ENCODE results near the gene COG5.

Gene COG5

DNA sequence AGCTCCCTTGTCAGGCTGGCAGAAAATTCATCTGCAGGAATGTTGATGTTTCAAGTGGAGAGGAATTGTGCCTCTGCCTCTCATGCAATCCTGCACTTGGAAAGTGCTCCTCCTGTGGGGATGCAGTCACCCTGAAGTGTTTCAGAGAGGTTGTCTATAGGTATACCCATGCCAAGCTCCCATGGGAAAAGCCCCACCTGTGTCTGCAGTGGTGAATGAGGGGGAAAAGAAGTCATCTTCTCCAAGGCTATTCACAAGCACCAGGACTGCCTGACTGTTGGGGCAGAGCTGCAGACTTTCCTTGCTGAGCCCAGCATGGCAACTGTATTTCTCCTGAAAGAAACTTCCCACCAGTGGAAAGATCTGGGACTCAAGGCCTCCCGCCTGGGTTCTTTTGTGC is 58.4 kb downstream of the COG5 start:
- DNase-seq: no peak

DNA sequence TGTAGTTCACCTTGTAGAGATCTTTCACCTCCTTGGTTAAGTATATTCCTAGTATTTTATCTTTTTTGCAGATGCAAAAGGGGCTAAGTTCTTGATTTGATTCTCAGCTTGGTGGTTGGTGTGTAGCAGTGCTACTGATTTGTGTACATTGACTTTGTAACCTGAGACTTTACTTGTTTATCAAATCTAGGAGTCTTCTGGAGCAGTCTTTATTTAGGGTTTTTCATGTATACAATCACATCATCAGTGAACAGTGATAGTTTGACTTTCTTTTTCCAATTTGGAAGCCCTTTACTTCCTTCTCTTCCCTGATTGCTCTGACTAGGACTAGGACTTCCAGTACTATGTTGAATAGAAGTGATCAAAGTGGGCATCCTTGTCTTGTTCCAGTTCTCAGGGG is 60.0 kb downstream of the COG5 start:
- DNase-seq: no peak

- no peak for DNase-seq
These were observed 60.9 kb downstream of the COG5 start for GRCh38 chr7:107502797-107503196.

DNA sequence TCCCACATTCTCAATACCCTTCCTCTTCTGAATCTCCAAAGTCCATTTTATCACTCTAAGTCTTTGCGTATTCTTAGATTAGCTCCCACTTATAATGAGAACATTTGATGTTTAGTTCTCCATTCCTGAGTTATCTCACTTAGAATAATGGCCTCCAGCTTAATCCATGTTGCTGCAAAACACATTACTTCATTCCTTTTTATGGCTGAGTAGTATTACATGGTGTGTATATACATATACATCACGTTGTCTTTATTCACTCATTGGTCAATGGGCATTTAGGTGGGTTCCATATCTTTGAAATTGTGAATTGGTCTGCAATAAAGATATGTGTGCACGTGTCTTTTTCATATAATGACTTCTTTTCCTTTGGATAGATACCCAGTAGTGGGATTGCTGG is 61.6 kb downstream of the COG5 start:
- DNase-seq: no peak

- DNase-seq: no peak
These were observed 62.1 kb downstream of the COG5 start for GRCh38 chr7:107501593-107501992.

GRCh38 chr7:107499731-107500130 is 64.0 kb downstream of the COG5 start:
- DNase-seq: no peak

DNA sequence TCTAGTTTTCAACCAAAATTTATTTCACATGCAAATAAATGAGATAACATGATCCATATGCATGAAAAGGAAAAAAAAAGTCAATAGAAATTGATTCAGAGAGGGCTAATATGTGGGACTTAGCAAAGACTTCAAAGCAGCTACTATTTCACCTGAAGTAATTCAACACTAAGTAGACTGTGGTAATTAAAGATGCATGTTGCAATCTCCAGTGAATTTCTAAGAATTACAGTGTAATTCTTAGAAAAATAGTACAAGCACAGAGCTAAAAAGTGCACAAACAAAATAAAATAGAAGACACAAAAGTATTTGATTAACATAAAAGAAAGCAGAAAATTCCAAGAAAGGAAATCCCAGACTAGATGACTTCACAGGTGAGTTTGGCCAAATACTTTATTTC is 68.2 kb downstream of the COG5 start:
- no peak for DNase-seq

- DNase-seq: no peak
These were observed 68.8 kb downstream of the COG5 start for GRCh38 chr7:107494884-107495283.

GRCh38 chr7:107494315-107494751 is 69.4 kb downstream of the COG5 start:
- no peak for DNase-seq

- DNase-seq: no peak
These were observed 70.8 kb downstream of the COG5 start for GRCh38 chr7:107492875-107493274.

DNA sequence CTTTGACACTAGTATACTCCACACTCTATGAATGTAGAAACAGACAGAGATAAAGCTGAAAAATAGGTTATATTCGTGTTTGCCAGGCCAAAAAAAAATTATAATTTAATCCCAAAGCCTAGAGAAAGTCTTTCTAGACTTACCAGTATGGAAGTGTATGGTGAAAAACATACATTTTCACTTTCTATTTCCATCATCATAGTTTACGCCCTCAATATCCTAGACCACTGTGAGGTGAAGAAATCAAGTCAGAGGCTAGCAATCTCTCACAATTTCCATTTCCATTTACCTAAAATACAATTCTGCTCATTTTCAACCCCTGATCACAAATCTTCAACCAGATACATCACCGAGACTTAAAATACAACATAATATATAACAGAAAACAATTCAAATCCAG is 77.7 kb downstream of the COG5 start:
- DNase-seq: no peak

GRCh38 chr7:107482571-107482970 is 81.1 kb downstream of the COG5 start:
- DNase-seq: no peak

DNA sequence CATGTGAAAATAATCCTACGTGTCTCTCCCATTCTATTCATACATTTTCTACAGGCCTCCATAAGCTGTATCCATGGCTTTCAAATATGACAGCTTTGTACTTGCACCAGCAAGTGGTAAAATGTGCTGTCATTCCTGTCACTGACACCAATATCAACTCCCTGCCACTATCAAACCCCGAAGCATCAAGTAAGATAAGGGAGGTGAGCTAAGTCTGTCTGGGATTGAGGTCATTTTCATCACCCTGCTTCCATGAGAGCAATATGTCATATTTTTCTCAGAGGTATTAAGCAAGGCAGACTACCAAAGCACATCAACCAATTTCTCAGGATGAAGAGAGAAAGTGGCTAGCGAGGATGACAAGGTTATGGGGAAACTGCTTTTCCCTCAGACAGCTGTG is 82.8 kb downstream of the COG5 start:
- no peak for DNase-seq

DNA sequence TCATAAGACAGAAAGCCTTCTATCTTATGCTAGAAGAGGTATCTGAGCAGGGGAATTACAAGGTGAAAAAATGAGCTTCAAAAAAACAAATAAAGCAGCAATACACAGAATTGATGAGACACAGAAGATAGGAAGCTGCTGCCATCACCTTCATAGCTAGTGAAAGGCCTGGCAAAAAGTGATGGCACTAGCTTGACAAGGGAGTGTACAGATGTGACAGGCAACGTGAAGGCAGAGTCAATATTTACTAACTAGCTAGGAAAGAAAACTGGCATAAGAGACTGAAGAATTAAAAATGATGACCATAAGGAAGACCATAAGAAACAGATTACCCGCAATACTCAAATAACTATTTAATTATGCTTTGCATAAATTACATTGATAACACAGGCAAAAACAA is 84.4 kb downstream of the COG5 start:
- DNase-seq: no peak

GRCh38 chr7:107474104-107474521 is 89.6 kb downstream of the COG5 start:
- no peak for DNase-seq

DNA sequence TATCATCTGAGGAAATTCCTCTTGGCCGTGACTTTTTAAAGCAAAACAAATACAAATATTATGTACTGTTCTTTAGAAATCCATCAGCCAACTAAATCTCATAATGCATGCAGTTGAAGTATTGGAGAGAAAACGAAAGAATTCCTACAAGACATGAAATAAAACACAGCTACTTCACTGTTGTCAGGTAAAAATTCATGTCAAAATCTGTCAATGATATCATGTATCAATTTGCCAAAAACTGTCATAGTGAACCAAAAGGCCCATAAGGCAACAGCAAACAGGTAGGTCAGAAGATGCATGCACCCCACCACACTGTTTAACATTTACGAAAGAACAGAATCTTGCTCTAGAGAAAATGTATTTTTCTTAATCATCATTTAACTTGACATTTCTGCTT is 91.6 kb downstream of the COG5 start:
- DNase-seq: no peak

DNA sequence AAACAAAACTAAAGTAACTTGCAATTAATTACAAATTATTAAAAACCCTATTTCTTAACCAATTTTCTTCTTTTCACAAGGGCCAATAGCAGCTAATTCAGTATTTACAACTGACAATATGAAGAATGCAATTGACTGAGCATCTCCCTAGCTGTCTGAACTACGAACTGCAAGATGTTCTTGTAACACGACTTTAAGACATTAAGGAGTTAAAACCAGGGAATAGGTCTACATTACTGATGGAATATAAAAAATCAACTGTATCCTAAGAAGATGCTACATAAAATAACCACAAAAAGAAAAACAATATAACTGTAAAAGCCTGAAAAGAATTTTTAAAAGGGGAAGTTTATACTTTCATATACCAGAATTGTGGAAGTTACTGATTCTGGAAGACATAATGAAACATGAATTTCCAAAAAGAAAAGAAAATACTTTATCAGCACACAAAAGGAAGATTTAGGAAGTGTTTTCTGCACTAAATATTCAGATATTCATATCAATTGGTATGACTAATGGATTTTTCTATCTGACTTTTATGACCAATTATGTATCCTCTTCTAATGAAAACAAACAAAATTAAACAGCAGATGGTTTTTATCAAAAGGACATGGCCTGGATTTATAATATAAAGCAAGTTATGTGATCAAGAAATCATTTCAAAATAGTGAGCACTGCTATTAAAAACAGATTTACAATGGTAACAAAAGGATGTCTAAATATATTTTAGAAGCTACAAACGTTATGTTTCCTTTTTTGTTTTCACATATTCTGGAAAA is 92.2 kb downstream of the COG5 start:
- DNase-seq: no peak

- no peak for DNase-seq
These were observed 93.8 kb downstream of the COG5 start, which contains the start of gene GPR22 for GRCh38 chr7:107469929-107470328. TSS of gene GPR22 (plus strand) at chr7:107470057. CDS start at chr7:107474061, 4,004 bp downstream.

DNA sequence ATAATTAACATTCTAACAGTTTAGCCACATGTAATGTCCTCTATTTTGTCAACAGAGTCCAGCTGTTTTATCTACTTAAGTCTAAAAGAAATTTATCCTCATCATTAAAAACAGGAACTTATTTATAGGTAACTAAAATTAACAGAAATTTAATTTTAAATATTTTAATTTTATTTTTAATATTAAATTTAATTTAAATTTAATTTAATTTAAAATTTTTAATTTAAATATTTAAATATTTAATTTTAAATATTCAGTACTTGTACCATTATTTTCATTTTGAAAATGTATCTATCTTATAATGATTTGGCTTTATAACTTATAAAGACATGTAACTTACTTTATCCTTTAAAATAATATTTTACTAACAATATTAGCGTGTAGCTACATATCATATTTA is 94.9 kb downstream of the COG5 start:
- no peak for DNase-seq

DNA sequence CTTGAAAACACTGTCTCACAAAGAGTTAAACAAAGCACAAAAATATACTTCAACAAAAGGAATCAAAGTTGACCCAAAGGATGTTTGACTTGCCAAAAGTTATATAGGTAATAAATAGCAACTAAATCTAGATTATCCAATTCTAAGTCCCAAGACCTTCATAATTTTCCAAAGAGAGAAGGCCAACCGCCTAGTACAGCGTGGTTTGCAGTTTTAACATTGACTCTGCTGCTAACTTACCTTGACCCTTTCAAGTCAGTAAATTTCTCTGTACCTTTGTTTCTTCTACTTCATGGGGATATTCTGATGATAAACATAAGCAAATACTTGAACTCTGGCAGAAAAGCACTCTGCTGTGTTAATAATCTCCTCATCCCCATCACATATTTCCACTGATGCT is 95.7 kb downstream of the COG5 start:
- DNase-seq: no peak

DNA sequence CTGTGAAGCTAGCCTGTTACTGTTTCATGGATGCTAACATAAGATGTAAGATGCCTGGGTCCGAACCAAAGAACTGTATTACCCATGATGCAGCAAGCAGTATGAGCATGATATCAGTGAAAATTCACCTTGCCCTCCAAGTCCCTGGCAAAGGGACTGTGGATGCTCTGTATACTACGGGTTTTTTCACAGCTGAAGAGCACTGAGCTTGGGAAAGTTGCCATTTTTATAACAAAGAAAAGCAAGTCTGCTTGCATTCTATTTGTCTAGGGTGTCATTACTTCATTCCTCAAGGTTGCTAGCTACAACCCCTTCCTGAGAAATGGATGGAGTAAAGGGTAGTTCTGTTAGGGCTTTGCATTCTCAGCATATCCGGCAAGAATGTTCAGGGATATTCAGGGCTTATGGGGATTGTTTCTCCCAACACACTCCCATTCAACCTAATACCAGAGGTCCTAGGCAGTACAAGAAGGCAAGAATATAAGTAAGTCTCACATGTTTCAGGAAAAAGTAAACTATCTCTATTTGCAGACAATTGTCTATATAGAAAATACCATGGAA is 99.0 kb downstream of the COG5 start:
- no peak for DNase-seq

DNA sequence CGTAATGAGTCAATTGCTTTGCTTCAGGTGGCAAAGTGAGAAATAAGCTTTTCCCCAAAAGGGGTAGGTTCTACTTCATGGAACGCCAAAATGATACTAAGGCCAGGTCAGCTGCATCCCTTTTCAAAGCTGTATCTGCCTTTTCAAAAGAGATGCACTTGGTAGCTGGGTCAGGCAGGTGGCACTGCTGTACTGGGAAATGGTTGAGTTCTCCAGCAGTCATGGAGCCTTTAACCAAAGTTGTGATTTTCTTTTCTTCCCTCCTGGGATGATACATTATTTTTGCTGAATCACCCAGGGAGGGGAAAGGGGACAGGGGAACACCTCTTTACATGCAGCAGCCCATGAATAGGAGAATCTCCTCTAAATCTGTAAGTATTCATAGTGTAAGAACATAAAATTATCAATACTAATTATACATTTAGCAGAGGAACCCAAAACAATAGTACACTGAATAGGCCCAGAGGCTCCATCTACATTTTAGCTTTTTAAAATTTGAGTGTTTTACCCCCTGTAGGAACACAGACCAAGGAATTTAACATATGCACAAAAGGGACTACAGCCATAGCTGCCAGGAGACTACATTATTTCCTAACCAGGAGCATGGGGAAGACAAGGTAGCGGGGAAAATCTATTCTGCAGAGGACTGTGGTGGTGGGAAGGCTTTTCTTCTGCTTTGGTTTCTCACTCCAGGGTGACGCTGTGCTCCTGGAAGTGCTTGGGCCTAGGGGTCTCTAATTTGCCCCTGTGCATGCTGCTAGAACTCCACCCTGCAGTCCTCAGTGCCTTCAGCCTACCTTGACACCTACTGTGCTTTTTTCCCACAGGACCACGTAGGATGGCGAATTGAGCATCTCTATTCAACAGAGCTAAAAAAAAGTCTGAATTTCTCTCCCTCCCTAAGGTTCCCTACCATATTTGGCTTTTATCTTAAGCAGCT is 100.3 kb downstream of the COG5 start:
- DNase-seq: no peak

GRCh38 chr7:107461938-107462533 is 101.7 kb downstream of the COG5 start:
- no peak for DNase-seq
